Measurements from ENCODE around the gene SAMD11.

- TF ChIP-seq TAF1 (IDR thresholded peaks at IDR 0.05; ENCODE audit: low read depth, low read length) (no peak), CTCF (IDR thresholded peaks at IDR 0.05; ENCODE audit: control extremely low read depth in 1 of 3, insufficient read depth in 1 of 3, low read depth in 1 of 3, low read length in 3 of 3) (no peak), POLR2A (IDR thresholded peaks at IDR 0.05; ENCODE audit: control extremely low read depth in 1 of 2, low read depth in 2 of 2, low read length in 2 of 2) (no peak), USF2 (IDR thresholded peaks at IDR 0.05; ENCODE audit: low read length) (no peak), NRF1 (IDR thresholded peaks at IDR 0.05; ENCODE audit: low read depth, low read length) (no peak), RFX5 (IDR thresholded peaks at IDR 0.05; ENCODE audit: borderline replicate concordance, low read depth, low read length) (no peak), RNF2 (IDR thresholded peaks at IDR 0.05; ENCODE audit: borderline replicate concordance, low read depth, low read length, missing control alignments, poor library complexity, severe bottlenecking) (no peak), SP4 (IDR thresholded peaks at IDR 0.05; ENCODE audit: low read length) (no peak)
- TF ChIP-seq, protein P1, sequence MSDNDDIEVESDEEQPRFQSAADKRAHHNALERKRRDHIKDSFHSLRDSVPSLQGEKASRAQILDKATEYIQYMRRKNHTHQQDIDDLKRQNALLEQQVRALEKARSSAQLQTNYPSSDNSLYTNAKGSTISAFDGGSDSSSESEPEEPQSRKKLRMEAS (IDR thresholded peaks at IDR 0.05), result no peak
- TF ChIP-seq, protein P2, sequence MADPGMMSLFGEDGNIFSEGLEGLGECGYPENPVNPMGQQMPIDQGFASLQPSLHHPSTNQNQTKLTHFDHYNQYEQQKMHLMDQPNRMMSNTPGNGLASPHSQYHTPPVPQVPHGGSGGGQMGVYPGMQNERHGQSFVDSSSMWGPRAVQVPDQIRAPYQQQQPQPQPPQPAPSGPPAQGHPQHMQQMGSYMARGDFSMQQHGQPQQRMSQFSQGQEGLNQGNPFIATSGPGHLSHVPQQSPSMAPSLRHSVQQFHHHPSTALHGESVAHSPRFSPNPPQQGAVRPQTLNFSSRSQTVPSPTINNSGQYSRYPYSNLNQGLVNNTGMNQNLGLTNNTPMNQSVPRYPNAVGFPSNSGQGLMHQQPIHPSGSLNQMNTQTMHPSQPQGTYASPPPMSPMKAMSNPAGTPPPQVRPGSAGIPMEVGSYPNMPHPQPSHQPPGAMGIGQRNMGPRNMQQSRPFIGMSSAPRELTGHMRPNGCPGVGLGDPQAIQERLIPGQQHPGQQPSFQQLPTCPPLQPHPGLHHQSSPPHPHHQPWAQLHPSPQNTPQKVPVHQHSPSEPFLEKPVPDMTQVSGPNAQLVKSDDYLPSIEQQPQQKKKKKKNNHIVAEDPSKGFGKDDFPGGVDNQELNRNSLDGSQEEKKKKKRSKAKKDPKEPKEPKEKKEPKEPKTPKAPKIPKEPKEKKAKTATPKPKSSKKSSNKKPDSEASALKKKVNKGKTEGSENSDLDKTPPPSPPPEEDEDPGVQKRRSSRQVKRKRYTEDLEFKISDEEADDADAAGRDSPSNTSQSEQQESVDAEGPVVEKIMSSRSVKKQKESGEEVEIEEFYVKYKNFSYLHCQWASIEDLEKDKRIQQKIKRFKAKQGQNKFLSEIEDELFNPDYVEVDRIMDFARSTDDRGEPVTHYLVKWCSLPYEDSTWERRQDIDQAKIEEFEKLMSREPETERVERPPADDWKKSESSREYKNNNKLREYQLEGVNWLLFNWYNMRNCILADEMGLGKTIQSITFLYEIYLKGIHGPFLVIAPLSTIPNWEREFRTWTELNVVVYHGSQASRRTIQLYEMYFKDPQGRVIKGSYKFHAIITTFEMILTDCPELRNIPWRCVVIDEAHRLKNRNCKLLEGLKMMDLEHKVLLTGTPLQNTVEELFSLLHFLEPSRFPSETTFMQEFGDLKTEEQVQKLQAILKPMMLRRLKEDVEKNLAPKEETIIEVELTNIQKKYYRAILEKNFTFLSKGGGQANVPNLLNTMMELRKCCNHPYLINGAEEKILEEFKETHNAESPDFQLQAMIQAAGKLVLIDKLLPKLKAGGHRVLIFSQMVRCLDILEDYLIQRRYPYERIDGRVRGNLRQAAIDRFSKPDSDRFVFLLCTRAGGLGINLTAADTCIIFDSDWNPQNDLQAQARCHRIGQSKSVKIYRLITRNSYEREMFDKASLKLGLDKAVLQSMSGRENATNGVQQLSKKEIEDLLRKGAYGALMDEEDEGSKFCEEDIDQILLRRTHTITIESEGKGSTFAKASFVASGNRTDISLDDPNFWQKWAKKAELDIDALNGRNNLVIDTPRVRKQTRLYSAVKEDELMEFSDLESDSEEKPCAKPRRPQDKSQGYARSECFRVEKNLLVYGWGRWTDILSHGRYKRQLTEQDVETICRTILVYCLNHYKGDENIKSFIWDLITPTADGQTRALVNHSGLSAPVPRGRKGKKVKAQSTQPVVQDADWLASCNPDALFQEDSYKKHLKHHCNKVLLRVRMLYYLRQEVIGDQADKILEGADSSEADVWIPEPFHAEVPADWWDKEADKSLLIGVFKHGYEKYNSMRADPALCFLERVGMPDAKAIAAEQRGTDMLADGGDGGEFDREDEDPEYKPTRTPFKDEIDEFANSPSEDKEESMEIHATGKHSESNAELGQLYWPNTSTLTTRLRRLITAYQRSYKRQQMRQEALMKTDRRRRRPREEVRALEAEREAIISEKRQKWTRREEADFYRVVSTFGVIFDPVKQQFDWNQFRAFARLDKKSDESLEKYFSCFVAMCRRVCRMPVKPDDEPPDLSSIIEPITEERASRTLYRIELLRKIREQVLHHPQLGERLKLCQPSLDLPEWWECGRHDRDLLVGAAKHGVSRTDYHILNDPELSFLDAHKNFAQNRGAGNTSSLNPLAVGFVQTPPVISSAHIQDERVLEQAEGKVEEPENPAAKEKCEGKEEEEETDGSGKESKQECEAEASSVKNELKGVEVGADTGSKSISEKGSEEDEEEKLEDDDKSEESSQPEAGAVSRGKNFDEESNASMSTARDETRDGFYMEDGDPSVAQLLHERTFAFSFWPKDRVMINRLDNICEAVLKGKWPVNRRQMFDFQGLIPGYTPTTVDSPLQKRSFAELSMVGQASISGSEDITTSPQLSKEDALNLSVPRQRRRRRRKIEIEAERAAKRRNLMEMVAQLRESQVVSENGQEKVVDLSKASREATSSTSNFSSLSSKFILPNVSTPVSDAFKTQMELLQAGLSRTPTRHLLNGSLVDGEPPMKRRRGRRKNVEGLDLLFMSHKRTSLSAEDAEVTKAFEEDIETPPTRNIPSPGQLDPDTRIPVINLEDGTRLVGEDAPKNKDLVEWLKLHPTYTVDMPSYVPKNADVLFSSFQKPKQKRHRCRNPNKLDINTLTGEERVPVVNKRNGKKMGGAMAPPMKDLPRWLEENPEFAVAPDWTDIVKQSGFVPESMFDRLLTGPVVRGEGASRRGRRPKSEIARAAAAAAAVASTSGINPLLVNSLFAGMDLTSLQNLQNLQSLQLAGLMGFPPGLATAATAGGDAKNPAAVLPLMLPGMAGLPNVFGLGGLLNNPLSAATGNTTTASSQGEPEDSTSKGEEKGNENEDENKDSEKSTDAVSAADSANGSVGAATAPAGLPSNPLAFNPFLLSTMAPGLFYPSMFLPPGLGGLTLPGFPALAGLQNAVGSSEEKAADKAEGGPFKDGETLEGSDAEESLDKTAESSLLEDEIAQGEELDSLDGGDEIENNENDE (IDR thresholded peaks at IDR 0.05; ENCODE audit: insufficient replicate concordance, low read length), result no peak
Observed at GRCh38 chr1:944341-945325, 20.9 kb downstream of the SAMD11 start.
